ENCODE data around the gene HSD17B4. TPM values are rescaled to one million over a fixed set of nuclear protein-coding genes. Genes with fewer than 3 reads are reported as not detected.
"Not testable (repeated sequence)": the region's sequence is repeated elsewhere in the genome, so short reads cannot be mapped to it uniquely, and the experiment has no call there.

Gene HSD17B4
- total and polyA plus RNA-seq, 9 donors: 54.6 to 208 (median 129) TPM

DNA sequence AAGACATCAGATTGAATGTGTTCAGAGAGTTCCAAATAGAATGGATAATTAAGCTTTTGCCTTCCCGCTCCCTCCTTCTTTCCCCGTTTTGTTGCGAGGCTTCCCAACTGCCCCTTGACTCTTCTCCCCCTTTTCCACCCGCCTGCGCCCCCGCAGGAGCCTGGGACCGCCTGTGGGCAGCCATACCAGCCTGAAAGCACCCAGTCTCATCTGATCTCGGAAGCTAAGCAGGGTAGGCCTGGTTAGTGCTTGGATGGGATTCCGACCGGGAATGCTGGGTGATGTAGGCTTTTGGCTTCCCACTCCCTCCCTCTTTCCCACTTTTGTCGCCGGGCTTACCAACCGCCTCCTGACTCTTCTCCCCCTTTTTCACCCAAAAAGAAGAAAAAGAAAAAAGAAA lies 6.8 kb upstream of the HSD17B4 start:
- intact Hi-C loops (cut with DNase I): no loop called here
- Histone ChIP-seq H3K36me3 (no peaks in the 10 kb centered on the region), H3K4me3 (no peak overlapping the region), H3K9me3 (no peaks in the 10 kb centered on the region), H3K4me1 (ENCODE audit: insufficient read depth) (no peaks in the 10 kb centered on the region), H3K27me3 (no peaks in the 10 kb centered on the region), H3K27ac (no peak overlapping the region)
- no peak for DNase-seq
- TF ChIP-seq EP300 (IDR thresholded peaks at IDR 0.05) (no peak), POLR2A (IDR thresholded peaks at IDR 0.05) (no peak)
- TF ChIP-seq, protein P1, sequence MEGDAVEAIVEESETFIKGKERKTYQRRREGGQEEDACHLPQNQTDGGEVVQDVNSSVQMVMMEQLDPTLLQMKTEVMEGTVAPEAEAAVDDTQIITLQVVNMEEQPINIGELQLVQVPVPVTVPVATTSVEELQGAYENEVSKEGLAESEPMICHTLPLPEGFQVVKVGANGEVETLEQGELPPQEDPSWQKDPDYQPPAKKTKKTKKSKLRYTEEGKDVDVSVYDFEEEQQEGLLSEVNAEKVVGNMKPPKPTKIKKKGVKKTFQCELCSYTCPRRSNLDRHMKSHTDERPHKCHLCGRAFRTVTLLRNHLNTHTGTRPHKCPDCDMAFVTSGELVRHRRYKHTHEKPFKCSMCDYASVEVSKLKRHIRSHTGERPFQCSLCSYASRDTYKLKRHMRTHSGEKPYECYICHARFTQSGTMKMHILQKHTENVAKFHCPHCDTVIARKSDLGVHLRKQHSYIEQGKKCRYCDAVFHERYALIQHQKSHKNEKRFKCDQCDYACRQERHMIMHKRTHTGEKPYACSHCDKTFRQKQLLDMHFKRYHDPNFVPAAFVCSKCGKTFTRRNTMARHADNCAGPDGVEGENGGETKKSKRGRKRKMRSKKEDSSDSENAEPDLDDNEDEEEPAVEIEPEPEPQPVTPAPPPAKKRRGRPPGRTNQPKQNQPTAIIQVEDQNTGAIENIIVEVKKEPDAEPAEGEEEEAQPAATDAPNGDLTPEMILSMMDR (IDR thresholded peaks at IDR 0.05): no peak
- WGBS, 3 donors: 50 to 64% (median 64%) methylated on average over 13 of the region's 13 CpGs

DNA sequence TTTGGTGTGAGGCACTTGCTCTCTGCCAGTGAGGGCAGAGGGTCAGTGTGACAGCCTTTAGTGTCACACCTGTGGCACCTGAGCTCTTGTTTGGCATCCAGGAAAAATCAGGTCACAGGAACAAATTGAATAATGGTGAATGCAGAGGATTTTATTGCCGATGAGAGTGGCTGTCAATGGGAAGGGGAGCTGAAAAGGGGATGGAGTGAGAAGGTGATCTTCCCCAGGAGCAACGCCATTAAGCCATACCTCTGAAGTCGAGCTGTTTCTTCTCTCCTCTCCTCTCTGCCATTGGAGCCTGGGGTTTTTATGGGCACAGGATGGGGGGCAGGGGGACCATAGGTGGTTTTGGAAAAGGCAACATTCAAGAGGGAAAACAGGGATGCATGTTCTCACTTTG lies 2.4 kb upstream of the HSD17B4 start:
- Histone ChIP-seq H3K9me3 (no peaks in the 10 kb centered on the region), H3K36me3 (no peaks in the 10 kb centered on the region), H3K27me3 (no peaks in the 10 kb centered on the region), H3K27ac (no peak overlapping the region), H3K4me3 (no peak overlapping the region), H3K4me1 (ENCODE audit: insufficient read depth) (peaks cover 3% of the 10 kb centered on the region)
- no peak for DNase-seq
- intact Hi-C loops (cut with DNase I): no loop called here
- 84 to 91% (median 91%) methylated on average over 3 of the region's 3 CpGs for WGBS, 3 donors
- TF ChIP-seq, protein P1 (IDR thresholded peaks at IDR 0.05): no peak
- TF ChIP-seq EP300 (IDR thresholded peaks at IDR 0.05) (no peak), POLR2A (IDR thresholded peaks at IDR 0.05) (no peak)

DNA sequence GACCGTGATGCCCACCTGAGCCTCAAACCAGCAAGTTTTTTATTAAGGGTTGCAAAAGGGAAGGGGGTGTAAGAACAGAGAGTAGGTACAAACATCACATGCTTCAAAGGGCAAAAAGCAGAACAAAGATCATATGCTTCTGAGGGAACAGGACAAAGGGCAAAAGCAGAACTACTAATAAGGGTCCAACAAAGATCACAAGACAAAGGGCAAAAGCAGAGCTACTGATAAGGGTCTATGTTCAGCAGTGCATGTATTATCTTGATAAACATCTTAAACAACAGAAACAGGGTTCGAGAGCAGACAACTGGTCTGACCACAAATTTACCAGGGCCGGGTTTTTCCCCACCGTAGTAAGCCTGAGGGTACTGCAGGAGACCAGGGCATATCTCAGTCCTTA lies 1.7 kb upstream of the HSD17B4 start:
- 96 to 98% (median 98%) methylated on average over 4 of the region's 4 CpGs for whole genome bisulfite sequencing, 3 donors
- H3K4me3 ChIP-seq; H3K9me3 ChIP-seq; H3K27ac ChIP-seq; H3K36me3 ChIP-seq; H3K4me1 ChIP-seq (ENCODE audit: insufficient read depth); H3K27me3 ChIP-seq; DNase-seq; intact Hi-C loops (cut with DNase I): not testable (repeated sequence)

DNA sequence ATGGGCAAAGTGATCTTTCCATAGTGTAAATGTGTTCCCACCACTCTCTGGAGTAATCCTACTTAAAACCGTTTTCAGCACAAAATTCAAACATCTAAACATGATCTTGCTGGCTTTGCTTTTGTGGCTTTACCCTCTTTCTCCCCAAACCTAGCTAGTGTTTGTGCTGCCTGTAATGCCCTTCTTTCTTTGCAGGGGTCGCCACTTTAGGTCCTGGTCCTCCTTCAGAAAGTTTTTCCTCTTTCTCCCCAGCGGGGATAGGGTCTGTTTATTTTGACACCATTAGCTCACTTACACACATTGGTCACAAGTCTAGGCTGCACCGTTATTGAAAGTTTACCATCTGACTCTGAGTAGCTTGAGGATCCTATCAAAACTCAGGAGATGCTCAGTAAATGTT lies 736 bp upstream of the HSD17B4 start:
- H3K27ac ChIP-seq: no peak overlapping the region
- no peaks in the 10 kb centered on the region for H3K9me3 ChIP-seq
- peaks cover 3% of the 10 kb centered on the region for H3K4me1 ChIP-seq (ENCODE audit: insufficient read depth)
- intact Hi-C loops (cut with DNase I): no loop called here
- no peaks in the 10 kb centered on the region for H3K27me3 ChIP-seq
- H3K36me3 ChIP-seq: no peaks in the 10 kb centered on the region
- H3K4me3 ChIP-seq: no peak overlapping the region
- DNase-seq: no peak
- WGBS, 3 donors: 86 to 92% (median 90%) methylated on average over 4 of the region's 4 CpGs
- TF ChIP-seq, protein P1 (IDR thresholded peaks at IDR 0.05): no peak
- no peak for TF ChIP-seq EP300 (IDR thresholded peaks at IDR 0.05)
- no peak for TF ChIP-seq POLR2A (IDR thresholded peaks at IDR 0.05)

DNA sequence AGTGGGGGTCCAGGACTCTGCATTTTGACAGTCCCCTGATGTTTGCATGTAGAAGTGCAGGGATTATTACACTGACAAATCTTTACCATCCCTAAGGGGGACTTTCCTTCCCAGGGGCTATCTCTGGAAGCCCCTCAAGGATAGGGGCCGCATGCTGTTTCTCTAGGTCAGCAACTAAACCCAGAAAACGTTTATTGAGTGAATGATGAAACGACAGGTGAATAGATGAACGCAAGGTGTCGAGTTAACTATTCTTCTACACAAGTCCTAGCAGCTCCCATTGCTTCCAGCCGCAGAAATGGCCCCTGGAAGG lies 281 bp upstream of the HSD17B4 start:
- TF ChIP-seq EP300 (IDR thresholded peaks at IDR 0.05) (no peak), POLR2A (IDR thresholded peaks at IDR 0.05) (no peak)
- TF ChIP-seq, protein P1 (IDR thresholded peaks at IDR 0.05): no peak
- H3K36me3 ChIP-seq: no peaks in the 10 kb centered on the region
- H3K9me3 ChIP-seq: no peaks in the 10 kb centered on the region
- peak overlapping the region; percentile 54 for H3K4me3 ChIP-seq
- peaks cover 3% of the 10 kb centered on the region for H3K4me1 ChIP-seq (ENCODE audit: insufficient read depth)
- intact Hi-C loops (cut with DNase I): no loop called here
- DNase-seq: no peak
- WGBS, 3 donors: 20 to 34% (median 21%) methylated on average over 6 of the region's 6 CpGs
- no peaks in the 10 kb centered on the region for H3K27me3 ChIP-seq
- no peak overlapping the region for H3K27ac ChIP-seq

Data from ovary (tissue), 9 donors.